Neuron (in vitro differentiated cells): Measurements from ENCODE around the gene DLST.

Experiments
- H2AFZ ChIP-seq: one replicate; pipeline ENCODE4 v1.6.1; 2013; ENCODE audit warnings: low read depth, mild to moderate bottlenecking, inconsistent platforms, low read length, moderate library complexity
- H3K27me3 ChIP-seq: one replicate; pipeline ENCODE4 v1.6.1; 2013; ENCODE audit warnings: low read length; ENCODE audit not compliant: insufficient read depth
- H3K36me3 ChIP-seq: one replicate; pipeline ENCODE4 v1.6.1; 2013; ENCODE audit warnings: low read length; ENCODE audit not compliant: insufficient read depth
- H3K4me1 ChIP-seq: one replicate; pipeline ENCODE4 v1.6.1; 2013; ENCODE audit warnings: low read length; ENCODE audit not compliant: insufficient read depth
- H3K4me3 ChIP-seq: 2 replicates; pipeline ENCODE4 v1.5.1; 2013; ENCODE audit warnings: mild to moderate bottlenecking, low read length, moderate library complexity
- H3K9me3 ChIP-seq: one replicate; pipeline ENCODE4 v1.6.1; 2013; ENCODE audit warnings: low read length

The DLST gene

GRCh38 chr14:74935360-74935680 is 53.6 kb downstream of the DLST start:
- H3K27me3 ChIP-seq: peaks cover 2% of the 10 kb centered on the region
- no peak overlapping the region for H3K4me3 ChIP-seq
- no peak overlapping the region for H2AFZ ChIP-seq
- H3K4me1 ChIP-seq: no peaks in the 10 kb centered on the region
- H3K9me3 ChIP-seq: no peaks in the 10 kb centered on the region
- no peaks in the 10 kb centered on the region for H3K36me3 ChIP-seq

DNA sequence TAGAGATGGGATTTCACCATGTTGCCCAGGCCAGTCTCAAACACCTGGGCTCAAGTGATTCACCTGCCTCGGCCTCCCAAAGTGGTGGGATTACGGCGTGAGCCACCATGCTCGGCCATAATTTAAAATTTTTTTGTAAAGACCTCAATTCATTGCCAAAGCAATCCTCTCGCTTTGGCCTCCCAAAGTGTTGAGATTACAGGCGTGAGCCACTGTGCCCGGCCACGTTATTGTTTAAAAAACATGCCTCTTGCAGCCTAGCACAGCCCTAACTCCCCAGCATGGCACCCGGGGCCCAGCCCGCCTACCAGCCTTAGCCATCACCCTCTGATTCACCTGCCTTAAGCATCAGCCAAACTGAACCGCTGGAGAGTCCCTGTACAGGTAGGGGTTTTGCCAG is 54.4 kb downstream of the DLST start:
- Histone ChIP-seq H2AFZ (no peak overlapping the region), H3K4me3 (no peak overlapping the region), H3K9me3 (no peaks in the 10 kb centered on the region), H3K4me1 (no peaks in the 10 kb centered on the region), H3K36me3 (no peaks in the 10 kb centered on the region), H3K27me3 (no peaks in the 10 kb centered on the region)

GRCh38 chr14:74936731-74937130 is 55.0 kb downstream of the DLST start:
- Histone ChIP-seq H3K4me3 (no peak overlapping the region), H3K27me3 (no peaks in the 10 kb centered on the region), H3K4me1 (peaks cover 3% of the 10 kb centered on the region), H3K9me3 (no peaks in the 10 kb centered on the region), H2AFZ (no peak overlapping the region), H3K36me3 (no peaks in the 10 kb centered on the region)

- Histone ChIP-seq H3K36me3 (no peaks in the 10 kb centered on the region), H3K4me3 (no peak overlapping the region), H3K27me3 (no peaks in the 10 kb centered on the region), H2AFZ (no peak overlapping the region), H3K4me1 (peaks cover 7% of the 10 kb centered on the region), H3K9me3 (no peaks in the 10 kb centered on the region)
These were observed 55.5 kb downstream of the DLST start for GRCh38 chr14:74937171-74937570.

- Histone ChIP-seq H2AFZ (no peak overlapping the region), H3K4me1 (peaks cover 8% of the 10 kb centered on the region), H3K9me3 (no peaks in the 10 kb centered on the region), H3K27me3 (no peaks in the 10 kb centered on the region), H3K36me3 (no peaks in the 10 kb centered on the region), H3K4me3 (no peak overlapping the region)
These were observed 57.1 kb downstream of the DLST start for GRCh38 chr14:74938531-74939495.

GRCh38 chr14:74940956-74941565 is 59.3 kb downstream of the DLST start:
- H2AFZ ChIP-seq: no peak overlapping the region
- no peak overlapping the region for H3K4me3 ChIP-seq
- H3K36me3 ChIP-seq: no peaks in the 10 kb centered on the region
- H3K27me3 ChIP-seq: no peaks in the 10 kb centered on the region
- H3K4me1 ChIP-seq: peaks cover 8% of the 10 kb centered on the region
- no peaks in the 10 kb centered on the region for H3K9me3 ChIP-seq

- Histone ChIP-seq H3K9me3 (no peaks in the 10 kb centered on the region), H3K27me3 (no peaks in the 10 kb centered on the region), H3K4me1 (peaks cover 8% of the 10 kb centered on the region), H3K4me3 (no peak overlapping the region), H2AFZ (no peak overlapping the region), H3K36me3 (no peaks in the 10 kb centered on the region)
These were observed 60.0 kb downstream of the DLST start for GRCh38 chr14:74941676-74942097.

DNA sequence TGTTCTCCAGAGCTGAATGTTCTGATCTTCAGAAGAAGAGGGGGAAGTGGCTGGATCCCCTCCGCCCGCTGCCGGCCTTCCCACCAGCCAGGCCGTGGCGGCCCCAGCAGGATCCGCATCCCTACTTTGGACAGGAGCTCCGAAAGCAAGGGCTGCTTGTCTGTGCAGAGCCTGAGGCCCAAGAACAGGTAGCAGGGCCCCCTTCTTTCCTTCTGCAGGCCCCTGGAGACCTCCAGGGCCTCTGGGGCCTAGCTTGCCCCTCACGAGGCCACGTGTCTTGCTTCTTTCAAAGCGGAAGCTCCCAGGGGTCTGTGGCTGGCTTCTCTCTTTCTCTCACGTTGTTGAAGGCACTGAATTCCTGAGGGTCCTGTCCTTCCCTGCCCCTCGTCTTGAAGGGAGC is 60.5 kb downstream of the DLST start:
- Histone ChIP-seq H3K36me3 (no peaks in the 10 kb centered on the region), H3K9me3 (no peaks in the 10 kb centered on the region), H3K4me1 (peaks cover 8% of the 10 kb centered on the region), H3K27me3 (no peaks in the 10 kb centered on the region), H3K4me3 (no peak overlapping the region), H2AFZ (no peak overlapping the region)

DNA sequence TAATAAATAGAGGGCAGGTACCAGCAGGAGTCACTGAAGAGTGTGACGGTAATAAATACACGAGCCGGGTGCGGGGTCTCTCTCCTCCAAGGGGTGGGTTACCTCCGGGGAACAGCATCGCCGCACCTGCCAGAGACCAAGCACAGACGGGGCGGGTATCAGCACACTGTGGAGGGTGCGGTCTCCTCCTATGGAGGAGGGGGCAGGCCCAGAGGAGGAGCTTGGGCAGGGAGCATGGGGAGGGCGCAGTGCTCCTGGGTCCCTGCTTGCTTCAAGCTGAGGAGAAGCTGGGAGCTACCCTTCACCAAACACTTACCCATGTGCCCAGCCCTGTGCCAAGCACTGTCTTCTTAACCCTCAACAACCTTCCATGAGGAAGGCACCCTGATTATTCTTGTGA is 60.9 kb downstream of the DLST start:
- no peak overlapping the region for H2AFZ ChIP-seq
- H3K36me3 ChIP-seq: no peaks in the 10 kb centered on the region
- no peak overlapping the region for H3K4me3 ChIP-seq

GRCh38 chr14:74945261-74945851 is 63.6 kb downstream of the DLST start:
- Histone ChIP-seq H3K36me3 (no peaks in the 10 kb centered on the region), H3K9me3 (no peaks in the 10 kb centered on the region)

More for the DNA sequence above, 60.9 kb downstream of the DLST start:
- Histone ChIP-seq H3K9me3 (no peaks in the 10 kb centered on the region), H3K27me3 (no peaks in the 10 kb centered on the region), H3K4me1 (peaks cover 8% of the 10 kb centered on the region)

GRCh38 chr14:74945852-74946658 is 64.3 kb downstream of the DLST start:
- H3K27me3 ChIP-seq: no peaks in the 10 kb centered on the region
- H3K36me3 ChIP-seq: no peaks in the 10 kb centered on the region
- peaks cover 12% of the 10 kb centered on the region for H3K4me1 ChIP-seq
- peak overlapping the region; percentile 38 for H2AFZ ChIP-seq
- H3K4me3 ChIP-seq: no peak overlapping the region
- no peaks in the 10 kb centered on the region for H3K9me3 ChIP-seq

More at GRCh38 chr14:74945261-74945851, 63.6 kb downstream of the DLST start:
- H3K4me3 ChIP-seq: no peak overlapping the region
- H3K27me3 ChIP-seq: no peaks in the 10 kb centered on the region
- no peak overlapping the region for H2AFZ ChIP-seq
- H3K4me1 ChIP-seq: peaks cover 8% of the 10 kb centered on the region

DNA sequence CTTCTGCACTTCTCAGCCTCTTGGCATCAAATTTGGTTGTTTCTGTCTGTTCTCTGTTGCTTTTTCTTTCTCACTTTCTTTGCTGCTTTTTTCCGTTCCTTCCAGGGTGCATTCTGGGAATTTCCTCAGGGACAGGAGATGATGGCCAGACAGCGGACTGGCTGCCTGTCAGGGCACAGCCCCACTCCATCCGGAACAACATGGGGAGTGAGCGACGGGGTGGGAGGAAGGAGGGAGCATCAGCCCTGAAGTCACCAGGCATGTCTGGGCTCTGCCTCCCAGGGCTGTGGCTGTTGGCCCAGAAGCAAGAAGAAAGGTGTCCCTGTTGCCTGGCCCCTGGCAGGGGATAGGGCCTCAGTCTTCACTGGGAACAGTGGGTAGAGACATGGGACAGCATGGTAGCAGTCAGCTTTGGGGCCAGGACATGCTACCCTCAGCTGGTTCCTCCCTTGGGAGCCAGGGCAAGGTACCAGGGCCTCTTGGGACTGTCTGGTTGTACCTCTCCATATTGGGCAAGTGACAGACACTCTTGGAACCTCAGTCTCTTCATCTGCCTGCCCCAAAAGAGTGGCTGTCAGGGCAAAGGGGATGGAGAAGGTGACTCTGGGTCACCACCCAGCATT is 65.1 kb downstream of the DLST start:
- H2AFZ ChIP-seq: peak overlapping the region; percentile 38
- H3K27me3 ChIP-seq: no peaks in the 10 kb centered on the region
- H3K36me3 ChIP-seq: no peaks in the 10 kb centered on the region
- no peaks in the 10 kb centered on the region for H3K9me3 ChIP-seq
- no peak overlapping the region for H3K4me3 ChIP-seq
- peaks cover 13% of the 10 kb centered on the region for H3K4me1 ChIP-seq
